Endothelial cell of umbilical vein (primary cell): ENCODE data around the gene KCNS1. TPM values are rescaled to one million over a fixed set of nuclear protein-coding genes. Genes with fewer than 3 reads are reported as not detected.

Experiments used
- BruUV-seq: library from RNA; stranded (reverse); fragments of 400-500 nt; replicated peaks from 2 replicates; lab custom pipeline; 2021; lab: Mats Ljungman, UMichigan
- CTCF ChIA-PET: fragments of 300-600, 350-600 bp; sonication (Branson Sonifier 250); formaldehyde crosslinking; loops from one replicate; lab custom pipeline; 2021; ENCODE audit warnings: antibody characterized with exemption, inconsistent platforms; lab: Charles Lee
- POLR2A ChIA-PET: fragments of 300-600, 350-600 bp; sonication (Branson Sonifier 250); formaldehyde crosslinking; loops from one replicate; lab custom pipeline; 2021; ENCODE audit warnings: antibody characterized with exemption, inconsistent platforms; lab: Charles Lee
- DNase-seq: peaks from one replicate; pipeline ENCODE4 v3.0.0-alpha.2; 2011; ENCODE audit warnings: low read depth, low spot score
- FAIRE-seq: peaks from 2 replicates; lab custom pipeline; 2011; peaks lifted over from hg19 to GRCh38; lab: Jason Lieb, UNC
- H2AFZ ChIP-seq: 2 replicates; pipeline ENCODE4 v1.6.0; 2012; ENCODE audit warnings: low read depth, low read length, control low read depth, inconsistent platforms
- H3K27ac ChIP-seq: 2 replicates; pipeline ENCODE4 v1.5.1; 2011; ENCODE audit warnings: low read depth, mild to moderate bottlenecking, control low read depth, low read length, moderate library complexity; ENCODE audit not compliant: insufficient read depth
- H3K27me3 ChIP-seq, 2 experiments: 2 replicates each; pipeline versions ENCODE4 v1.6.0 to v1.6.1; 2011; ENCODE audit warnings: low read length in 2 of 2, mixed read lengths in 1 of 2; ENCODE audit not compliant: control insufficient read depth in 2 of 2, insufficient read depth in 2 of 2
- H3K36me3 ChIP-seq, 2 experiments: 2 replicates in 1 of 2; 3 replicates in 1 of 2; pipeline ENCODE4 v1.5.1; 2011; ENCODE audit warnings: low read length in 2 of 2, mild to moderate bottlenecking in 1 of 2, moderate library complexity in 1 of 2; ENCODE audit not compliant: control insufficient read depth in 2 of 2, insufficient read depth in 2 of 2; ENCODE audit errors: extremely low read depth in 1 of 2
- H3K4me1 ChIP-seq: 3 replicates; pipeline ENCODE4 v1.5.1; 2011; ENCODE audit warnings: mild to moderate bottlenecking, low read length; ENCODE audit not compliant: control insufficient read depth, insufficient read depth; ENCODE audit errors: extremely low read depth
- H3K4me2 ChIP-seq: 2 replicates; pipeline ENCODE4 v1.6.1; 2011; ENCODE audit warnings: low read length, control low read depth, mixed read lengths; ENCODE audit not compliant: insufficient read depth
- H3K4me3 ChIP-seq, 3 experiments: fragments of 200-600 bp in 1 of 3; sonication (generic), shearing (Covaris generic) in 1 of 3; replicated peaks in 1 of 3; 2 replicates each; pipeline ENCODE4 v1.5.1; 2011 to 2016; ENCODE audit warnings: control low read depth in 3 of 3, low read length in 3 of 3, mild to moderate bottlenecking in 2 of 3, inconsistent platforms in 1 of 3, low read depth in 1 of 3, moderate library complexity in 1 of 3; ENCODE audit not compliant: insufficient read depth in 1 of 3
- H3K79me2 ChIP-seq: 2 replicates; pipeline ENCODE4 v1.6.0; 2012; ENCODE audit warnings: low read length, inconsistent platforms; ENCODE audit not compliant: control insufficient read depth, insufficient read depth
- H3K9ac ChIP-seq: replicated peaks from 2 replicates; pipeline ENCODE3; 2011; ENCODE audit warnings: low read length, control low read depth; ENCODE audit not compliant: insufficient read depth; ENCODE audit errors: extremely low read depth
- H3K9me1 ChIP-seq: replicated peaks from 3 replicates; pipeline ENCODE4 v1.6.0; 2011; ENCODE audit warnings: mild to moderate bottlenecking, low read length; ENCODE audit not compliant: control insufficient read depth, insufficient read depth; ENCODE audit errors: extremely low read depth
- H3K9me3 ChIP-seq: replicated peaks from 2 replicates; pipeline ENCODE4 v1.5.1; 2012; ENCODE audit warnings: low read length, inconsistent platforms; ENCODE audit not compliant: control insufficient read depth, insufficient read depth
- H4K20me1 ChIP-seq: replicated peaks from 2 replicates; pipeline ENCODE3; 2011; ENCODE audit warnings: mild to moderate bottlenecking, low read length; ENCODE audit not compliant: control insufficient read depth, insufficient read depth; ENCODE audit errors: extremely low read depth
- EZH2 ChIP-seq: IDR thresholded peaks from 2 replicates; pipeline ENCODE4 v1.6.1; 2012; ENCODE audit warnings: borderline replicate concordance, low read depth, mild to moderate bottlenecking, moderate library complexity, low read length, inconsistent platforms; ENCODE audit not compliant: severe bottlenecking
- FOS ChIP-seq: IDR thresholded peaks from 2 replicates; pipeline ENCODE4 v1.6.1; 2011; ENCODE audit warnings: mild to moderate bottlenecking, low read length, moderate library complexity, borderline replicate concordance; ENCODE audit not compliant: insufficient read depth
- GATA2 ChIP-seq: IDR thresholded peaks from 2 replicates; pipeline ENCODE4 v1.7.0; 2011; ENCODE audit warnings: low read depth, mild to moderate bottlenecking, moderate library complexity, mixed read lengths, low read length; ENCODE audit not compliant: insufficient read length, insufficient read depth
- JUN ChIP-seq: IDR thresholded peaks from 2 replicates; pipeline ENCODE4 v1.6.1; 2011; ENCODE audit warnings: borderline replicate concordance, low read depth; ENCODE audit not compliant: insufficient read length, insufficient read depth
- MAX ChIP-seq: IDR thresholded peaks from 2 replicates; pipeline ENCODE4 v1.6.1; 2011; ENCODE audit not compliant: insufficient read depth, insufficient read length
- MYC ChIP-seq: IDR thresholded peaks from one replicate; pipeline ENCODE4 v1.6.1; 2011; ENCODE audit warnings: mild to moderate bottlenecking, low read depth, low read length
- POLR2A ChIP-seq: IDR thresholded peaks from 2 replicates; pipeline ENCODE4 v1.6.1; 2012; ENCODE audit warnings: low read depth, mild to moderate bottlenecking, control low read depth, low read length
- POLR2AphosphoS5 ChIP-seq: IDR thresholded peaks from 2 replicates; pipeline ENCODE4 v1.6.1; 2012; ENCODE audit warnings: low read depth, mild to moderate bottlenecking, control low read depth, low read length, moderate library complexity; ENCODE audit not compliant: insufficient read depth
- dilution Hi-C: fragments of 300-500 bp; cut with MboI; formaldehyde crosslinking; loops from one replicate; pipeline ENCODE4 v1.15.0; 2019; ENCODE audit warnings: low sequenced_read_pairs; ENCODE audit not compliant: extremely low pct_ligation_motif_present
- intact Hi-C: fragments of 100-400 bp; cut with micrococcal nuclease; formaldehyde crosslinking; loops from one replicate; pipeline ENCODE4 v1.10.0; 2022
- polyA plus RNA-seq, 4 experiments: library from polyadenylated mRNA; depleted of rRNA in 3 of 4; stranded (reverse) in 3 of 4; unstranded in 1 of 4; fragments of >200 nt; gene quantifications; 2 replicates each; pipeline versions ENCODE4 v1.2.1 to v1.2.3, GENCODE V29; 2011 to 2012; ENCODE audit warnings: missing spikeins in 1 of 4
- total RNA-seq: library from RNA; stranded (reverse); gene quantifications from 2 replicates; pipeline ENCODE4 v1.2.3, GENCODE V29; 2021
- TF ChIP-seq, protein P1 (sequence below), 2 donors: IDR thresholded peaks; 1 replicate in 1 of 2; 2 replicates in 1 of 2; pipeline ENCODE4 v1.5.1; 2011; ENCODE audit warnings: low read length in 2 of 2, mild to moderate bottlenecking in 2 of 2, moderate library complexity in 2 of 2, control low read depth in 1 of 2, inconsistent platforms in 1 of 2, low read depth in 1 of 2; ENCODE audit not compliant: insufficient read depth in 1 of 2; ENCODE audit errors: extremely low read depth in 1 of 2

The KCNS1 gene
- total and polyA plus RNA-seq, 2 donors (not counting 3 experiments of a cell fraction or from before 2014, with no cell fraction given), result 0.14 to 0.29 TPM

GRCh38 chr20:45085867-45086266 is 15.1 kb downstream of the KCNS1 start:
- intact Hi-C loops, result no loop called here

More at GRCh38 chr20:45085867-45086266, 15.1 kb downstream of the KCNS1 start:
- Histone ChIP-seq H2AFZ (no peak overlapping the region), H3K9me1 (no peaks in the 10 kb centered on the region), H3K9ac (no peak overlapping the region), H4K20me1 (no peaks in the 10 kb centered on the region), H3K4me2 (no peak overlapping the region), H3K27ac (no peak overlapping the region), H3K79me2 (no peaks in the 10 kb centered on the region), H3K4me3 (no peak overlapping the region), H3K27me3 (no peaks in the 10 kb centered on the region), H3K36me3 (no peaks in the 10 kb centered on the region), H3K4me1 (peaks cover 2% of the 10 kb centered on the region), H3K9me3 (no peaks in the 10 kb centered on the region)
- FAIRE-seq, result no peak
- TF ChIP-seq, protein P1, sequence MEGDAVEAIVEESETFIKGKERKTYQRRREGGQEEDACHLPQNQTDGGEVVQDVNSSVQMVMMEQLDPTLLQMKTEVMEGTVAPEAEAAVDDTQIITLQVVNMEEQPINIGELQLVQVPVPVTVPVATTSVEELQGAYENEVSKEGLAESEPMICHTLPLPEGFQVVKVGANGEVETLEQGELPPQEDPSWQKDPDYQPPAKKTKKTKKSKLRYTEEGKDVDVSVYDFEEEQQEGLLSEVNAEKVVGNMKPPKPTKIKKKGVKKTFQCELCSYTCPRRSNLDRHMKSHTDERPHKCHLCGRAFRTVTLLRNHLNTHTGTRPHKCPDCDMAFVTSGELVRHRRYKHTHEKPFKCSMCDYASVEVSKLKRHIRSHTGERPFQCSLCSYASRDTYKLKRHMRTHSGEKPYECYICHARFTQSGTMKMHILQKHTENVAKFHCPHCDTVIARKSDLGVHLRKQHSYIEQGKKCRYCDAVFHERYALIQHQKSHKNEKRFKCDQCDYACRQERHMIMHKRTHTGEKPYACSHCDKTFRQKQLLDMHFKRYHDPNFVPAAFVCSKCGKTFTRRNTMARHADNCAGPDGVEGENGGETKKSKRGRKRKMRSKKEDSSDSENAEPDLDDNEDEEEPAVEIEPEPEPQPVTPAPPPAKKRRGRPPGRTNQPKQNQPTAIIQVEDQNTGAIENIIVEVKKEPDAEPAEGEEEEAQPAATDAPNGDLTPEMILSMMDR (IDR thresholded peaks at IDR 0.05; ENCODE audit: extremely low read depth in 1 of 2, insufficient read depth in 1 of 2, low read depth in 1 of 2, low read length in 2 of 2), result no peak
- TF ChIP-seq GATA2 (no peak), EZH2 (no peak), JUN (no peak), POLR2AphosphoS5 (no peak), MAX (no peak), POLR2A (no peak), MYC (no peak), FOS (no peak)
- no TSS peak for BruUV-seq
- DNase-seq, result no peak
- dilution Hi-C loops, result no loop called here
- CTCF ChIA-PET, result interaction anchor here (1.0 to 3.1 kb wide), 3 partner anchors 10 to 42 kb away, joined by 3 to 13 read pairs (median 10); no protein-coding TSS in a partner anchor
- POLR2A ChIA-PET, result no interaction called here
